H54 (cell line): ENCODE measurements around the gene PLEKHA6.
A peak's percentile ranks its signal among the peaks of the same experiment; 100 is the strongest.
"Not testable (repeated sequence)": the region's sequence is repeated elsewhere in the genome, so short reads cannot be mapped to it uniquely, and the experiment has no call there.

Source experiments
- DNase-seq: peaks from one replicate; pipeline ENCODE4 v3.0.0; 2011; ENCODE audit warnings: low spot score, mixed read lengths; ENCODE audit not compliant: insufficient read length
- FAIRE-seq: peaks from 3 replicates; lab custom pipeline; 2011; peaks lifted over from hg19 to GRCh38; lab: Jason Lieb, UNC
- POLR2A ChIP-seq: IDR thresholded peaks from 2 replicates; pipeline ENCODE4 v1.6.1; 2011; ENCODE audit warnings: low read depth, mild to moderate bottlenecking, low read length

The PLEKHA6 gene

GRCh38 chr1:204248954-204249353 lies 110.8 kb downstream of the PLEKHA6 start:
- no peak for DNase-seq
- FAIRE-seq, result no peak
- TF ChIP-seq POLR2A, result no peak

- FAIRE-seq (no peak), DNase-seq (no peak)
- no peak for TF ChIP-seq POLR2A
Observed at GRCh38 chr1:204246876-204247275, 112.9 kb downstream of the PLEKHA6 start.

DNA sequence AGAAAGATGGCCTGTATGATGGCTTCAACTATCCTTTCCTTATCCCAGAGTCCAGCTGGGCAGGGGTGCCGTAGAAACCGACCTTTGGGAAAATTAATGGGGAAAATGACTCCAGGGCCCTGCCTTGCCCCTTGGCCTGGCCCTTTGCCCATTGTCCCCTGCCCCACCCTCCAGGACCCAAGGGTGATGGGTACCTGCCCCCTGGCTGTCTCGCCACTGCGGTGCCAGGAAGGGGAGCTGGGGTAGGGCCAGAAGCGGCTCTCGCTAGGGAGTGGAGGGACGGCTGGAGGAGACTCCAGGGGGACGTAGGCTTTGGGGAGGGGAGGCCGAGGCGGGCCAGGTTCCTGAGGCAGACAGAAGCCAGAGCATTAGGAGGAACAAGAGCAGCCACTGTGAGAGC lies 116.8 kb downstream of the PLEKHA6 start:
- FAIRE-seq, result no peak
- no peak for DNase-seq
- no peak for TF ChIP-seq POLR2A

DNA sequence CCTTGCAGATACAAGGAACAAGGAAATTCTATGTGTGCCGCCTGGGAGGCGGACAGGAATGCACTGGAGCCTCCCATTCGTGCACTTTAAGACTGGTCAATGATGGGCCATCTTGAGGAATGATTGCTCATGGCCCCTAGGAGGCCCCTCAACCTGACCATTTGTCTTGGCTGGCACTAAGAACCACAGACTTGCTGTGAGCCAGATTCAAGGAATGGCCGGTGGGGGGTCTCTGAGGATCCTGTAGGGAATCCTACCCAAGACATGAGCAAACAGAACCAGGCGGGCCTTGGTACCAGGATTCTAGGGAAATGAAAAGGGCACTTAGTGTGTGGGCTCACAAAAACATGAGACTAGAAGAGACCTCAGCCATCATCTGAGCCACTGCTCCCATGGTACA lies 117.8 kb downstream of the PLEKHA6 start:
- DNase-seq, result no peak
- no peak for TF ChIP-seq POLR2A
- FAIRE-seq, result no peak

- FAIRE-seq (no peak), DNase-seq (peak; percentile 27)
- no peak for TF ChIP-seq POLR2A
Observed at GRCh38 chr1:204241050-204241449, 118.7 kb downstream of the PLEKHA6 start.

DNA sequence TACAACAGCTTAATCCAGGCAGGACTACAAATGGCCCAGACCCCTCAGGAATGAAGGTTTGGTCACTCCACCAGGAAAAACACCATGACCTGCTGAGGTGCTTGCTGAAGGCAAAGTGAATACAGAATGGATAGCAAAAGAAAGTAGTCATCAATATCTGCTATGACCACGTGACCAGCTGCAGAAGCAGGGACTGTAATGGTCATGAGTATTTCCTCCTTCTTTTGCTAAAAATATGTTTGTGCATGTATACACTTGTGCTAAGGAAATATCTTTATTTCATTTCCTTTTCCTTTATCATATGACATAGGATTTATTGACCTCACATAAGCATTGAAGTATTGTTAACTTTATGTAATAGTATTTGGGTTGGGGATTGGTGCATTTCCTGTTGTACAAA lies 119.5 kb downstream of the PLEKHA6 start:
- DNase-seq (no peak), FAIRE-seq (no peak)
- no peak for TF ChIP-seq POLR2A

DNA sequence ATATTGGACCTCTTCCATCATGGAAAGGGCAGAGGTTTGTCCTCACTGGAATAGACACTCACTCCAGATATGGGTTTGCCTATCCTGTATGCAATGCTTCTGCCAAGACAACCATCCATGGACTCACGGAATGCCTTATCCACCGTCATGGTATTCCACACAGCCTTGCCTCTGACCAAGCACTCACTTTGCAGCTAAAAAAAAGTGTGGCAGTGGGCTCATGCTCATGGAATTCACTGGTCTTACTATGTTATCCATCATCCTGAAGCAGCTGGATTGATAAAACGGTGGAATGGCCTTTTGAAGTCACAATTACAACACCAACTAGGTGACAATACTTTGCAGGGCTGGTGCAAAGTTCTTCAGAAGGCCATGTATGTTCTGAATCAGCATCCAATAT lies 120.3 kb downstream of the PLEKHA6 start:
- FAIRE-seq, DNase-seq: not testable (repeated sequence)

- not testable (repeated sequence) for FAIRE-seq
Observed at GRCh38 chr1:204238520-204238919, 121.2 kb downstream of the PLEKHA6 start.

DNA sequence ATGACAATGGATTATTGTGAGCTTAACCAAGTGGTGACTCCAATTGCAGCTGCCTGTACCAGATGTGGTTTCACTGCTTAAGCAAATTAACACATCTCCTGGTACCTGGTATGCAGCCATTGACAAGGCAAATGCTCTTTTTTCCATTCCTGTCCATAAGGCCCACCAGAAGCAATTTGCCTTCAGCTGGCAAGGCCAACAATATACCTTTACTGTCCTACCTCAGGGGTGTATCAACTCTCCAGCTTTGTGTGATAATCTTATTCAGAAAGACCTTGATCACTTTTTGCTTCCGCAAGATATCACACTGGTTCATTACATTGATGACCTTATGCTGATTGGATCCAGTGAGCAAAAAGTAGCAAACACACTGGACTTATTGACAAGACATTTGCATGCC lies 122.2 kb downstream of the PLEKHA6 start:
- not testable (repeated sequence) for FAIRE-seq, DNase-seq

More at GRCh38 chr1:204238520-204238919, 121.2 kb downstream of the PLEKHA6 start:
- not testable (repeated sequence) for DNase-seq

DNA sequence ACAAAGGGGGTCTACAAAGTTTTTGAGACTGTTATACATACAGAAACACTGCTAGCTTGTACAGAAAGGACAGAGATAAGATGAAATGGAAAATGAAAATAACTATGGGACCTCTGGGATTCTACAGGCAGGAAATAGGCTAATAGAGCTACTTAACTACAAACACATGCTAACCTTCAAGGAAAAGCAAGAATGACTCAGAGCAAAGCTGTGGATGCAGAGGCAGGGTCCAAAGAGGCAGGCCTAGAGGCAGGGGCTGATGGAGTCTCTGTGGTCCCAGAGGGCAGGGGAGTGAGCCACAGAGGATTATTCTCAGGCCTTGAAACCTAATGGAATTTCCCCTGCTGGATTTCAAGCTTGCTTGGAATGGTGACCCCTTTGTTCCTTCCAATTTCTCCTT lies 127.2 kb downstream of the PLEKHA6 start:
- no peak for TF ChIP-seq POLR2A
- DNase-seq, result no peak

GRCh38 chr1:204230211-204230610 lies 129.5 kb downstream of the PLEKHA6 start:
- DNase-seq, result no peak
- FAIRE-seq, result no peak
- no peak for TF ChIP-seq POLR2A

More for the DNA sequence above, 127.2 kb downstream of the PLEKHA6 start:
- FAIRE-seq, result no peak

- DNase-seq, result no peak
- no peak for TF ChIP-seq POLR2A
- FAIRE-seq, result no peak
Observed at GRCh38 chr1:204228896-204229295, 130.8 kb downstream of the PLEKHA6 start.

- FAIRE-seq (no peak), DNase-seq (no peak)
- TF ChIP-seq POLR2A, result no peak
Observed at GRCh38 chr1:204227996-204228785, 131.5 kb downstream of the PLEKHA6 start.

GRCh38 chr1:204227351-204227750 lies 132.4 kb downstream of the PLEKHA6 start:
- FAIRE-seq (no peak), DNase-seq (no peak)
- no peak for TF ChIP-seq POLR2A

GRCh38 chr1:204225841-204226735 lies 133.6 kb downstream of the PLEKHA6 start:
- FAIRE-seq, result no peak
- no peak for DNase-seq
- no peak for TF ChIP-seq POLR2A
